ENCODE data around the gene SOD2.

GRCh38 chr6:159655409-159655988 lies 37.5 kb downstream of the SOD2 start:
- TF ChIP-seq CTCF (IDR thresholded peaks at IDR 0.05) (no peak), EZH2 (IDR thresholded peaks at IDR 0.05; ENCODE audit: borderline replicate concordance, insufficient read depth, low read depth, low read length, poor library complexity, severe bottlenecking) (no peak)

Measured in B cell (primary cell).